ENCODE data around the gene INTS14.

DNA sequence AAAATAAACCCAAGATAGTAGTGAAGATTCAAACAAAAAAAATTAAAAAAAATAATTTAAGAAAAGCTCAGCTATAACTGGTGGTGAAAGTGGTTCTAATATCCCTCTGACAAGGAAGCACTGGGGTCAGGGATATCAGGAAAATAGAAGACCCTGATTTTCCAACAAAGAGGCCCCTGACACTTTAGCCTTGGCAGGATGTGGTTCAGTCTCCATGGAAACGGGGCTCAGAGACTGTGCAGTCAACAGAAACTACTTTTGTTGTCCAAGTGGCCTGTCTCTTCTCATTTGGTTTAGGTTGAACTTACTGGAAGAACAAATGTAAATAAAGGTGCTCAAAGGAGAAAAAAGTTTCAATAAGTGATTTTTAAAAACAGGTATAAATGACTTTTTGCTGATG is 27.2 kb downstream of the INTS14 start:
- TF ChIP-seq, protein P1, sequence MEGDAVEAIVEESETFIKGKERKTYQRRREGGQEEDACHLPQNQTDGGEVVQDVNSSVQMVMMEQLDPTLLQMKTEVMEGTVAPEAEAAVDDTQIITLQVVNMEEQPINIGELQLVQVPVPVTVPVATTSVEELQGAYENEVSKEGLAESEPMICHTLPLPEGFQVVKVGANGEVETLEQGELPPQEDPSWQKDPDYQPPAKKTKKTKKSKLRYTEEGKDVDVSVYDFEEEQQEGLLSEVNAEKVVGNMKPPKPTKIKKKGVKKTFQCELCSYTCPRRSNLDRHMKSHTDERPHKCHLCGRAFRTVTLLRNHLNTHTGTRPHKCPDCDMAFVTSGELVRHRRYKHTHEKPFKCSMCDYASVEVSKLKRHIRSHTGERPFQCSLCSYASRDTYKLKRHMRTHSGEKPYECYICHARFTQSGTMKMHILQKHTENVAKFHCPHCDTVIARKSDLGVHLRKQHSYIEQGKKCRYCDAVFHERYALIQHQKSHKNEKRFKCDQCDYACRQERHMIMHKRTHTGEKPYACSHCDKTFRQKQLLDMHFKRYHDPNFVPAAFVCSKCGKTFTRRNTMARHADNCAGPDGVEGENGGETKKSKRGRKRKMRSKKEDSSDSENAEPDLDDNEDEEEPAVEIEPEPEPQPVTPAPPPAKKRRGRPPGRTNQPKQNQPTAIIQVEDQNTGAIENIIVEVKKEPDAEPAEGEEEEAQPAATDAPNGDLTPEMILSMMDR (conservative IDR thresholded peaks at IDR 0.05): no peak
- no peak for TF ChIP-seq EZH2 (IDR thresholded peaks at IDR 0.05; ENCODE audit: low read depth)

All from PC-9 (cell line).